IMR-90 (cell line): ENCODE measurements around the gene UNC13C. TPM values are rescaled to one million over a fixed set of nuclear protein-coding genes. Genes with fewer than 3 reads are reported as not detected.

Experiments used
- ATAC-seq: fragments of 200-7000 bp; cut with Tn5 transposase; 2 replicates; pipeline ENCODE4 v1.9.1; 2020; ENCODE audit warnings: low read depth, mild to moderate bottlenecking, moderate library complexity
- BruUV-seq: library from RNA; stranded (reverse); fragments of 400-500 nt; replicated peaks from 2 replicates; lab custom pipeline; 2021; lab: Mats Ljungman, UMichigan
- CTCF ChIA-PET: fragments of 300-600 bp; formaldehyde crosslinking; extraction: SDS; loops from one replicate; lab custom pipeline; 2021; ENCODE audit warnings: antibody characterized with exemption; lab: Yijun Ruan, JAX
- POLR2A ChIA-PET: fragments of 300-600 bp; sonication (Branson Sonifier 250); formaldehyde crosslinking; loops from one replicate; lab custom pipeline; 2022; ENCODE audit warnings: antibody characterized with exemption; ENCODE audit not compliant: unreplicated experiment; lab: Charles Lee
- DNase-seq: peaks from one replicate; pipeline ENCODE4 v3.0.0; 2013
- H2AFZ ChIP-seq: replicated peaks from 2 replicates; pipeline ENCODE3; 2013; ENCODE audit warnings: low read length, mild to moderate bottlenecking; ENCODE audit not compliant: poor library complexity
- H2AK5ac ChIP-seq: 2 replicates; pipeline ENCODE4 v1.6.1; 2013; ENCODE audit warnings: low read depth, low read length, inconsistent platforms
- H2AK9ac ChIP-seq: replicated peaks from 2 replicates; pipeline ENCODE3; 2013; ENCODE audit warnings: mild to moderate bottlenecking, low read depth, low read length, moderate library complexity; ENCODE audit not compliant: poor library complexity
- H2BK120ac ChIP-seq: 2 replicates; pipeline ENCODE4 v1.6.1; 2013; ENCODE audit warnings: low read depth, low read length, inconsistent platforms
- H2BK15ac ChIP-seq: 3 replicates; pipeline ENCODE4 v1.6.1; 2013; ENCODE audit warnings: low read depth, low read length, inconsistent platforms
- H2BK20ac ChIP-seq: 2 replicates; pipeline ENCODE4 v1.6.1; 2013; ENCODE audit warnings: low read depth, mild to moderate bottlenecking, inconsistent platforms, low read length, moderate library complexity
- H2BK5ac ChIP-seq: 2 replicates; pipeline ENCODE4 v1.6.1; 2013; ENCODE audit warnings: mild to moderate bottlenecking, low read depth, low read length, inconsistent platforms; ENCODE audit not compliant: poor library complexity, severe bottlenecking
- H3K14ac ChIP-seq: replicated peaks from 2 replicates; pipeline ENCODE4 v1.6.1; 2013; ENCODE audit warnings: low read depth, low read length, inconsistent platforms
- H3K18ac ChIP-seq: 2 replicates; pipeline ENCODE4 v1.6.1; 2013; ENCODE audit warnings: low read depth, low read length, control low read depth
- H3K23ac ChIP-seq: 2 replicates; pipeline ENCODE4 v1.6.1; 2013; ENCODE audit warnings: low read depth, low read length, inconsistent platforms
- H3K27ac ChIP-seq: 2 replicates; pipeline ENCODE4 v1.5.1; 2013; ENCODE audit warnings: mild to moderate bottlenecking, control low read depth, low read length; ENCODE audit not compliant: insufficient read depth
- H3K27me3 ChIP-seq: 2 replicates; pipeline ENCODE4 v1.6.1; 2013; ENCODE audit warnings: low read length; ENCODE audit not compliant: control insufficient read depth, insufficient read depth
- H3K36me3 ChIP-seq: 2 replicates; pipeline ENCODE4 v1.6.1; 2013; ENCODE audit warnings: low read length, mixed read lengths; ENCODE audit not compliant: control insufficient read depth, insufficient read depth
- H3K4ac ChIP-seq: 2 replicates; pipeline ENCODE4 v1.6.1; 2013; ENCODE audit warnings: low read depth, low read length, inconsistent platforms
- H3K4me1 ChIP-seq: 2 replicates; pipeline ENCODE4 v1.6.1; 2013; ENCODE audit warnings: low read length, mixed read lengths; ENCODE audit not compliant: control insufficient read depth, insufficient read depth
- H3K4me2 ChIP-seq: 2 replicates; pipeline ENCODE4 v1.6.1; 2013; ENCODE audit warnings: low read depth, mild to moderate bottlenecking, control low read depth, low read length, moderate library complexity
- H3K4me3 ChIP-seq: 2 replicates; pipeline ENCODE4 v1.5.1; 2013; ENCODE audit warnings: low read depth, mild to moderate bottlenecking, control low read depth, low read length, moderate library complexity; ENCODE audit not compliant: insufficient read depth
- H3K56ac ChIP-seq: 2 replicates; pipeline ENCODE4 v1.6.1; 2013; ENCODE audit warnings: low read length, inconsistent platforms; ENCODE audit not compliant: insufficient read depth; ENCODE audit errors: extremely low read depth
- H3K79me1 ChIP-seq, 2 experiments: 2 replicates each; pipeline ENCODE4 v1.6.1; 2013; ENCODE audit warnings: low read length in 2 of 2, inconsistent platforms in 1 of 2, low read depth in 1 of 2
- H3K9ac ChIP-seq: 2 replicates; pipeline ENCODE4 v1.6.1; 2013; ENCODE audit warnings: low read depth, low read length, control low read depth
- H3K9me1 ChIP-seq: 2 replicates; pipeline ENCODE4 v1.6.1; 2013; ENCODE audit warnings: low read length, inconsistent platforms; ENCODE audit not compliant: insufficient read depth
- H3K9me3 ChIP-seq: 2 replicates; pipeline ENCODE4 v1.6.1; 2013; ENCODE audit warnings: low read length; ENCODE audit not compliant: control insufficient read depth, insufficient read depth
- H4K20me1 ChIP-seq: 2 replicates; pipeline ENCODE4 v1.6.1; 2013; ENCODE audit warnings: low read length, inconsistent platforms; ENCODE audit not compliant: insufficient read depth
- H4K5ac ChIP-seq: 2 replicates; pipeline ENCODE4 v1.6.1; 2013; ENCODE audit warnings: mild to moderate bottlenecking, low read depth, low read length, control low read depth
- H4K8ac ChIP-seq, 2 experiments: 2 replicates each; pipeline ENCODE4 v1.6.1; 2013; ENCODE audit warnings: low read depth in 2 of 2, low read length in 2 of 2, control low read depth in 1 of 2, inconsistent platforms in 1 of 2
- H4K91ac ChIP-seq: 2 replicates; pipeline ENCODE4 v1.6.1; 2013; ENCODE audit warnings: low read depth, low read length, inconsistent platforms; ENCODE audit not compliant: insufficient read depth
- BHLHE40 ChIP-seq: fragments of 150-350 bp; IDR thresholded peaks from 2 replicates; pipeline ENCODE4 v1.6.1; 2016; ENCODE audit warnings: mild to moderate bottlenecking, low read depth, low read length
- CHD1 ChIP-seq: IDR thresholded peaks from 2 replicates; pipeline ENCODE4 v1.6.1; 2012; ENCODE audit warnings: low read depth, low read length, improper control_type of control experiment
- FOS ChIP-seq: fragments of 150-350 bp; IDR thresholded peaks from 2 replicates; pipeline ENCODE4 v1.6.1; 2016; ENCODE audit warnings: low read depth, low read length
- MAFK ChIP-seq: IDR thresholded peaks from 2 replicates; pipeline ENCODE4 v1.6.1; 2012; ENCODE audit warnings: low read depth, low read length, improper control_type of control experiment
- MAZ ChIP-seq: IDR thresholded peaks from 2 replicates; pipeline ENCODE4 v1.6.1; 2012; ENCODE audit warnings: low read depth, mild to moderate bottlenecking, low read length, improper control_type of control experiment, moderate library complexity, borderline replicate concordance
- MXI1 ChIP-seq: IDR thresholded peaks from 2 replicates; pipeline ENCODE4 v1.6.1; 2012; ENCODE audit warnings: low read depth, mild to moderate bottlenecking, low read length, moderate library complexity, borderline replicate concordance
- NFE2L2 ChIP-seq: fragments of 150-350 bp; IDR thresholded peaks from 2 replicates; pipeline ENCODE4 v1.6.1; 2016; ENCODE audit warnings: low read depth, mild to moderate bottlenecking, low read length
- POLR2A ChIP-seq: IDR thresholded peaks from 2 replicates; pipeline ENCODE4 v1.6.1; 2012; ENCODE audit warnings: mild to moderate bottlenecking, low read depth, low read length
- RAD21 ChIP-seq: IDR thresholded peaks from 2 replicates; pipeline ENCODE4 v1.6.1; 2012; ENCODE audit warnings: low read length, improper control_type of control experiment
- RCOR1 ChIP-seq: IDR thresholded peaks from 2 replicates; pipeline ENCODE4 v1.6.1; 2012; ENCODE audit warnings: mild to moderate bottlenecking, low read length, improper control_type of control experiment; ENCODE audit not compliant: insufficient replicate concordance
- RFX5 ChIP-seq: IDR thresholded peaks from 2 replicates; pipeline ENCODE4 v1.8.0; 2012; ENCODE audit warnings: low read depth, mild to moderate bottlenecking, low read length, moderate library complexity
- SMC3 ChIP-seq: fragments of 150-350 bp; IDR thresholded peaks from 2 replicates; pipeline ENCODE4 v1.6.1; 2016; ENCODE audit warnings: low read depth, mild to moderate bottlenecking, antibody characterized with exemption, low read length, moderate library complexity
- WGBS, 2 experiments: methylation state at CpG; one replicate each; pipeline versions ENCODE4 v1.1.5 to v1.1.7; 2013; ENCODE audit warnings: missing lambda C conversion rate in 2 of 2; ENCODE audit not compliant: insufficient read length in 1 of 2; ENCODE audit errors: extremely low coverage in 2 of 2; 5-methylcytosine and 5-hydroxymethylcytosine counted together
- dilution Hi-C: fragments of 300-500 bp; cut with HindIII; formaldehyde crosslinking; loops from one replicate; pipeline ENCODE4 v1.14.3; 2018; ENCODE audit warnings: low sequenced_read_pairs; ENCODE audit not compliant: unreplicated experiment
- in situ Hi-C: fragments of 300-500 bp; cut with MboI; formaldehyde crosslinking; loops from 3 replicates; pipeline ENCODE4 v1.14.3; 2019; ENCODE audit warnings: low sequenced_read_pairs, inconsistent platforms, mixed read lengths
- intact Hi-C: fragments of 100-400 bp; cut with micrococcal nuclease; formaldehyde crosslinking; loops from 2 replicates; pipeline ENCODE4 v1.10.0; 2022
- polyA plus RNA-seq, 3 experiments: library from polyadenylated mRNA; depleted of rRNA; stranded (reverse); fragments of >200 nt; gene quantifications; 2 replicates each; pipeline ENCODE4 v1.2.3, GENCODE V29; 2012; ENCODE audit warnings: low replicate concordance in 1 of 3
- total RNA-seq: library from RNA; depleted of rRNA; stranded (reverse); fragments of >200 nt; gene quantifications from 2 replicates; pipeline ENCODE4 v1.2.3, GENCODE V29; 2012
- TF ChIP-seq, protein P1 (sequence below): fragments of 150-350 bp; IDR thresholded peaks from 2 replicates; pipeline ENCODE4 v1.6.1; 2017; ENCODE audit warnings: mild to moderate bottlenecking, antibody characterized with exemption, low read length, low read depth

UNC13C gene
- total and polyA plus RNA-seq, 2 of the 4 experiments (the other 2 are of a cell fraction): not detected

DNA sequence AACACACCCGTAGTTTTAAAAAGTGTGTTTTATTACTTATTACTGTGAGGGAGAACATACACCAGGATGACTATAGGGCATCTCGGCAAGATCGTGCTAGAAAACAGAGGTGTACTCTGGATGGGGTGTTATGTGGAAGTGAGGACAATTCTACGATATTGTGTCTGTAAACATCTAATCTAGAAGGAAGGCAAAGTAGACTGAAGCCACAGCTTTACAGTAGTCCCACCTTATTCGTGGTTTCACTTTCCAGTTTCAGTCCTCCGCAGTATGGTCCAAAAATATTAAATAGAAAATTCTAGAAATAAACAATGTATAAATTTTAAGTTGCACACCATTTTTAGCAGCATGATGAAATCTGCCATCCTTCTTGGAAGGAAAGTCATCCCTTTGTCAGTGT is 277.9 kb downstream of the UNC13C start:
- ChIA-PET CTCF (no interaction called here), POLR2A (no interaction called here)
- no peak overlapping the region for H3K23ac ChIP-seq
- H2BK5ac ChIP-seq: no peak overlapping the region
- H3K56ac ChIP-seq: no peak overlapping the region
- no peak overlapping the region for H2AK5ac ChIP-seq
- H3K79me1 ChIP-seq: no peaks in the 10 kb centered on the region
- no peak overlapping the region for H4K91ac ChIP-seq
- H3K18ac ChIP-seq: no peak overlapping the region
- no peak overlapping the region for H3K4ac ChIP-seq
- ATAC-seq (no peak), DNase-seq (no peak)
- no peak overlapping the region for H2BK120ac ChIP-seq
- H3K4me3 ChIP-seq: no peak overlapping the region
- BruUV-seq: no TSS peak
- H3K9ac ChIP-seq: no peak overlapping the region
- no peaks in the 10 kb centered on the region for H3K27me3 ChIP-seq
- no peak overlapping the region for H3K27ac ChIP-seq
- H3K9me3 ChIP-seq: peaks cover 6% of the 10 kb centered on the region
- H3K9me1 ChIP-seq: no peaks in the 10 kb centered on the region
- no peak overlapping the region for H2BK15ac ChIP-seq
- intact Hi-C loops: no loop called here
- H2BK20ac ChIP-seq: no peak overlapping the region
- H4K8ac ChIP-seq: no peak overlapping the region
- H3K4me2 ChIP-seq: no peak overlapping the region
- no peaks in the 10 kb centered on the region for H4K20me1 ChIP-seq
- dilution Hi-C loops: no loop called here
- H3K36me3 ChIP-seq: no peaks in the 10 kb centered on the region
- no peak overlapping the region for H2AK9ac ChIP-seq
- WGBS, 2 experiments: no CpG with 5 or more reads among the region's 6 CpGs
- H3K14ac ChIP-seq: no peak overlapping the region
- no peak for TF ChIP-seq NFE2L2
- no peak for TF ChIP-seq RFX5
- TF ChIP-seq RAD21: no peak
- no peak for TF ChIP-seq MAFK
- TF ChIP-seq FOS: no peak
- TF ChIP-seq CHD1: no peak
- TF ChIP-seq MXI1: no peak
- no peak for TF ChIP-seq BHLHE40
- TF ChIP-seq, protein P1, sequence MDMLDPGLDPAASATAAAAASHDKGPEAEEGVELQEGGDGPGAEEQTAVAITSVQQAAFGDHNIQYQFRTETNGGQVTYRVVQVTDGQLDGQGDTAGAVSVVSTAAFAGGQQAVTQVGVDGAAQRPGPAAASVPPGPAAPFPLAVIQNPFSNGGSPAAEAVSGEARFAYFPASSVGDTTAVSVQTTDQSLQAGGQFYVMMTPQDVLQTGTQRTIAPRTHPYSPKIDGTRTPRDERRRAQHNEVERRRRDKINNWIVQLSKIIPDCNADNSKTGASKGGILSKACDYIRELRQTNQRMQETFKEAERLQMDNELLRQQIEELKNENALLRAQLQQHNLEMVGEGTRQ: no peak
- TF ChIP-seq POLR2A: no peak
- no peak for TF ChIP-seq SMC3
- no peak for TF ChIP-seq MAZ
- TF ChIP-seq RCOR1: no peak
- H3K4me1 ChIP-seq: no peaks in the 10 kb centered on the region
- no peak overlapping the region for H2AFZ ChIP-seq
- H4K5ac ChIP-seq: no peak overlapping the region
- in situ Hi-C loops: no loop called here
